Measurements from ENCODE around the gene COL19A1. TPM values are rescaled to one million over a fixed set of nuclear protein-coding genes. Genes with fewer than 3 reads are reported as not detected.

COL19A1 gene
- total and polyA plus RNA-seq, 2 of the 13 experiments (the other 11 are each of a cell fraction or from before 2014, with no cell fraction given) = not detected

GRCh38 chr6:70125602-70126001 is 259.2 kb downstream of the COL19A1 start:
- Histone ChIP-seq H3K4me2 (ENCODE audit: low read depth, low read length) (no peak overlapping the region), H2AFZ (ENCODE audit: low read length) (no peak overlapping the region), H3K4me1 (ENCODE audit: insufficient read depth, low read length) (no peaks in the 10 kb centered on the region), H3K27ac (ENCODE audit: extremely low read length, insufficient read depth, low read length) (no peak overlapping the region), H3K9me3 (ENCODE audit: low read length) (no peaks in the 10 kb centered on the region), H3K27me3 (ENCODE audit: control insufficient read depth in 1 of 2, insufficient read depth in 2 of 2, low read length in 2 of 2) (no peaks in the 10 kb centered on the region; a peak in 1 of 5 replicates), H3K79me2 (ENCODE audit: insufficient read depth, low read length) (no peaks in the 10 kb centered on the region), H4K20me1 (ENCODE audit: insufficient read depth, low read length) (no peaks in the 10 kb centered on the region), H3K4me3 (replicated peaks in 1 of 3; ENCODE audit: insufficient read depth in 1 of 3, low read depth in 2 of 3, low read length in 3 of 3) (no peak overlapping the region), H3K36me3 (replicated peaks in 1 of 2; ENCODE audit: control insufficient read depth in 1 of 2, insufficient read depth in 2 of 2, low read length in 2 of 2) (no peaks in the 10 kb centered on the region), H3K9ac (ENCODE audit: insufficient read depth, low read depth, low read length) (no peak overlapping the region)
- in situ Hi-C loops (cut with HindIII; ENCODE audit: extremely low pct_ligation_motif_present, low pct_unique_long_range_greater_than_20kb) = no loop called here
- TF ChIP-seq ARNT2 (CRISPR knock-in tag; IDR thresholded peaks at IDR 0.05; ENCODE audit: low read depth) (no peak), ZNF256 (CRISPR knock-in tag; conservative IDR thresholded peaks at IDR 0.05) (no peak), RARA (CRISPR knock-in tag; IDR thresholded peaks at IDR 0.05) (no peak), ZNF276 (CRISPR knock-in tag; IDR thresholded peaks at IDR 0.05; ENCODE audit: low read depth) (no peak), LRRFIP1 (CRISPR knock-in tag; conservative IDR thresholded peaks at IDR 0.05) (no peak), ZBTB40 (IDR thresholded peaks at IDR 0.05) (no peak), ZBTB40 (CRISPR knock-in tag; IDR thresholded peaks at IDR 0.05) (no peak), KLF9 (CRISPR knock-in tag; IDR thresholded peaks at IDR 0.05; ENCODE audit: low read depth) (no peak)
- intact Hi-C loops (cut with micrococcal nuclease; ENCODE audit: unreplicated experiment) = no loop called here
- ChIA-PET CTCF (ENCODE audit: low intra/inter-chr PET ratio, low total read pairs) (no interaction called here), POLR2A (no interaction called here)
- BruUV-seq (replicated peaks) = no TSS peak
- WGBS (ENCODE audit: low lambda C conversion rate) = 72% methylated on average over 3 of the region's 3 CpGs
- no peak for FAIRE-seq
- no peak for DNase-seq (ENCODE audit: low spot score)
- no peak for ATAC-seq
